ENCODE measurements around the gene PDXK. TPM values are rescaled to one million over a fixed set of nuclear protein-coding genes. Genes with fewer than 3 reads are reported as not detected.

PDXK gene
- total and polyA plus RNA-seq, 2 of the 8 experiments (the other 6 are each of a cell fraction or from before 2014, with no cell fraction given) = 78.0 to 112 TPM

DNA sequence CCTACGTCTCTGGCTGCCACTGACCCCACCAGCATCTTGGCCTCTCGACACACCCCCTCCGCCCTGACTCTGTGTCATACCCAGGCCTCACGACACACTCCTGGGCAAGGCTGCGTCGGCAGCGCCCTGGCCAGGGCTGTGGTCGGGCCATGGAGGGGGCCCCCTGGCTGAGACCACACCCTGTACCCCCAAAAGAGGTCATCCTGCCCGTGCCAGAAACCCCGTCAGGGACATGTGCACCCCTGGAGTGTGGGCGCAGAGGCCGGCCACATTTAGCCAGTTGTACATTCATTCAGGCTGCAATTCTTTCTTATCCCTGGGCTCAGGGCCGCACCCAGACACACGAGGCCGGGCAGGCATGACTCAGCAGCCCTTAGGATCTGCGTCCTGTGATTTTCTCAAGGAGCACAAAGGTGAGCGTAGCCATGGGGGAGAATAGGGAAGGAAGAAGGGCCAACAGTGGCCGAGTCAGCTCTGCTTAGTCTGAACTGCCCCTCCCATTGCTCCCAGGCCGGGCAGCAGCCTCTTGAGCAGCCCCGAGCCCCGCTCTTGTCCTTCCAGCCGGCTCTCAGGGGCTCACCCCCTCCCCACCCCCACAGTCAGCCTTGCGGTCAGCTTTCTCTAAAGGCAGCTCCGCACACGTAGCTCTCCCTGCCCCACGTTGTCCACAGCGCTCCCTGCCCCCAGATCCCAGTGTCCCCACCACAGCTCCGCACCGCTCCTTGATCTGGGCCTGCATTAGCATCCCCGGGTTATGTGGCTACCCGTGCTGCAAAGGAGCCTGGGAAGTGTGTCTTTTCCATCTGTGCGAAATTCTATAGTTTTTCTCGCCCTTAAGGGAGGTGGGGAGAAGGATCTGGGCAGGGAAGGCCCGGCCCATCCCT lies 49.3 kb downstream of the PDXK start (continued):
- TF ChIP-seq EZH2 (IDR thresholded peaks at IDR 0.05; ENCODE audit: low read depth, low read length, severe bottlenecking) (peak; percentile 12), SIX5 (IDR thresholded peaks at IDR 0.05; ENCODE audit: low read depth, low read length) (no peak), SP1 (IDR thresholded peaks at IDR 0.05; ENCODE audit: low read depth, low read length) (no peak)
- TF ChIP-seq, protein P1, sequence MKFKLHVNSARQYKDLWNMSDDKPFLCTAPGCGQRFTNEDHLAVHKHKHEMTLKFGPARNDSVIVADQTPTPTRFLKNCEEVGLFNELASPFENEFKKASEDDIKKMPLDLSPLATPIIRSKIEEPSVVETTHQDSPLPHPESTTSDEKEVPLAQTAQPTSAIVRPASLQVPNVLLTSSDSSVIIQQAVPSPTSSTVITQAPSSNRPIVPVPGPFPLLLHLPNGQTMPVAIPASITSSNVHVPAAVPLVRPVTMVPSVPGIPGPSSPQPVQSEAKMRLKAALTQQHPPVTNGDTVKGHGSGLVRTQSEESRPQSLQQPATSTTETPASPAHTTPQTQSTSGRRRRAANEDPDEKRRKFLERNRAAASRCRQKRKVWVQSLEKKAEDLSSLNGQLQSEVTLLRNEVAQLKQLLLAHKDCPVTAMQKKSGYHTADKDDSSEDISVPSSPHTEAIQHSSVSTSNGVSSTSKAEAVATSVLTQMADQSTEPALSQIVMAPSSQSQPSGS (IDR thresholded peaks at IDR 0.05; ENCODE audit: low read length) = no peak

Measured in H1 (cell line).